HepG2 (cell line): Measurements from ENCODE around the gene FAM76A. TPM values are rescaled to one million over a fixed set of nuclear protein-coding genes. Genes with fewer than 3 reads are reported as not detected.

ENCODE experiments used
- BCL6 ChIP-seq: IDR thresholded peaks from 2 replicates; pipeline ENCODE4 v1.6.1; 2016; ENCODE audit warnings: missing genetic modification reagents, missing compliant biosample characterization
- FOXK2 ChIP-seq: fragments of 450-650 bp; IDR thresholded peaks from 2 replicates; pipeline ENCODE4 v1.6.1; 2016
- GABPA ChIP-seq, 2 experiments: IDR thresholded peaks; 2 replicates each; pipeline ENCODE4 v1.6.1; 2011 to 2016; ENCODE audit warnings: low read depth in 2 of 2, low read length in 1 of 2, missing biosample characterization in 1 of 2, missing genetic modification characterization in 1 of 2
- HNRNPUL1 ChIP-seq: fragments of 200-400 bp; formaldehyde crosslinking; IDR thresholded peaks from 2 replicates; pipeline ENCODE4 v1.6.1; 2017; ENCODE audit warnings: low read depth, mild to moderate bottlenecking, low read length, moderate library complexity
- HOXA5 ChIP-seq: sonication (generic); formaldehyde crosslinking; IDR thresholded peaks from 2 replicates; pipeline ENCODE4 v1.4.0; 2020; ENCODE audit warnings: missing genetic modification reagents
- JUND ChIP-seq: sonication (generic); formaldehyde crosslinking; IDR thresholded peaks from 2 replicates; pipeline ENCODE4 v1.8.0; 2022; ENCODE audit warnings: mild to moderate bottlenecking, missing genetic modification reagents
- KDM5A ChIP-seq: fragments of 200-600 bp; sonication (generic); IDR thresholded peaks from 2 replicates; pipeline ENCODE4 v1.7.0; 2018; ENCODE audit warnings: antibody characterized with exemption, mild to moderate bottlenecking, low read length, borderline replicate concordance
- KMT2A ChIP-seq: sonication (generic); formaldehyde crosslinking; IDR thresholded peaks from 2 replicates; pipeline ENCODE4 v1.4.0; 2020; ENCODE audit warnings: missing genetic modification reagents
- LCORL ChIP-seq, 2 experiments: fragments of 450-650 bp in 1 of 2; sonication (generic) in 1 of 2; formaldehyde crosslinking in 1 of 2; IDR thresholded peaks; 2 replicates each; pipeline versions ENCODE4 v1.5.0 to v1.6.1; 2017 to 2020; ENCODE audit warnings: antibody characterized with exemption in 1 of 2, missing genetic modification reagents in 1 of 2
- MXD1 ChIP-seq: sonication (generic); formaldehyde crosslinking; IDR thresholded peaks from 2 replicates; pipeline ENCODE4 v1.4.0; 2020; ENCODE audit warnings: mild to moderate bottlenecking, missing genetic modification reagents
- NFIB ChIP-seq: sonication (generic); formaldehyde crosslinking; IDR thresholded peaks from 2 replicates; pipeline ENCODE4 v1.9.0; 2021; ENCODE audit warnings: missing genetic modification reagents, mild to moderate bottlenecking, borderline replicate concordance
- NR2F6 ChIP-seq, 2 experiments: IDR thresholded peaks; 2 replicates each; pipeline ENCODE4 v1.6.1; 2016; ENCODE audit warnings: antibody characterized with exemption in 1 of 2, mild to moderate bottlenecking in 1 of 2
- SMAD1 ChIP-seq: sonication (generic); formaldehyde crosslinking; IDR thresholded peaks from 2 replicates; pipeline ENCODE4 v1.4.0; 2020; ENCODE audit warnings: missing genetic modification reagents, low read depth, mild to moderate bottlenecking, borderline replicate concordance
- SPEN ChIP-seq: sonication (generic); formaldehyde crosslinking; IDR thresholded peaks from 2 replicates; pipeline ENCODE4 v1.5.1; 2020; ENCODE audit warnings: low read depth, mild to moderate bottlenecking, missing genetic modification reagents
- SRSF1 ChIP-seq: fragments of 200-400 bp; formaldehyde crosslinking; optimal IDR thresholded peaks from 2 replicates; pipeline ENCODE3; 2017; ENCODE audit warnings: mild to moderate bottlenecking, low read depth, low read length, moderate library complexity
- TRIM24 ChIP-seq: sonication (generic); formaldehyde crosslinking; IDR thresholded peaks from 2 replicates; pipeline ENCODE4 v1.8.0; 2022; ENCODE audit warnings: mild to moderate bottlenecking, missing genetic modification reagents
- ZMAT3 ChIP-seq: sonication (generic); formaldehyde crosslinking; conservative IDR thresholded peaks from 2 replicates; pipeline ENCODE4 v1.7.0; 2021; ENCODE audit warnings: missing genetic modification reagents
- ZNF101 ChIP-seq: sonication (generic); formaldehyde crosslinking; IDR thresholded peaks from 2 replicates; pipeline ENCODE4 v1.4.0; 2020; ENCODE audit warnings: mild to moderate bottlenecking, low read depth, missing genetic modification reagents, borderline replicate concordance
- ZNF329 ChIP-seq: sonication (generic); formaldehyde crosslinking; IDR thresholded peaks from 2 replicates; pipeline ENCODE4 v1.9.0; 2021; ENCODE audit warnings: low read depth, mild to moderate bottlenecking, missing genetic modification reagents
- ZNF468 ChIP-seq: sonication (generic); formaldehyde crosslinking; IDR thresholded peaks from 2 replicates; pipeline ENCODE4 v1.8.0; 2022; ENCODE audit warnings: mild to moderate bottlenecking, moderate library complexity, missing genetic modification reagents
- ZNF552 ChIP-seq: sonication (generic); formaldehyde crosslinking; IDR thresholded peaks from 2 replicates; pipeline ENCODE4 v1.9.0; 2022; ENCODE audit warnings: missing genetic modification reagents, mild to moderate bottlenecking, borderline replicate concordance
- ZSCAN20 ChIP-seq: sonication (generic); formaldehyde crosslinking; IDR thresholded peaks from 2 replicates; pipeline ENCODE4 v1.4.0; 2020; ENCODE audit warnings: missing genetic modification reagents, mild to moderate bottlenecking, borderline replicate concordance
- ZSCAN9 ChIP-seq: IDR thresholded peaks from 2 replicates; pipeline ENCODE4 v1.6.1; 2016; ENCODE audit warnings: borderline replicate concordance
- polyA plus RNA-seq, 8 experiments: library from polyadenylated mRNA; depleted of rRNA in 3 of 8; stranded (reverse) in 7 of 8; unstranded in 1 of 8; fragments of >200 nt; fragmentation: Illumina TruSeq in 4 of 8; extraction: Trizol in 4 of 8; gene quantifications; 2 replicates each; pipeline versions ENCODE4 v1.2.1 to v1.2.3, GENCODE V29; 2011 to 2016; ENCODE audit warnings: low read depth in 4 of 8, missing spikeins in 1 of 8, mixed read lengths in 1 of 8; ENCODE audit not compliant: insufficient read depth in 1 of 8
- total RNA-seq, 5 experiments: library from RNA; depleted of rRNA; stranded (reverse); fragments of >200 nt; fragmentation: Illumina TruSeq; extraction: Trizol; gene quantifications; 2 replicates each; pipeline ENCODE4 v1.2.3, GENCODE V29; 2016; ENCODE audit warnings: low read depth in 1 of 5
- TF ChIP-seq, protein P1 (sequence below): sonication (generic); formaldehyde crosslinking; IDR thresholded peaks from 2 replicates; pipeline ENCODE4 v1.8.0; 2022; ENCODE audit warnings: missing genetic modification reagents, low read depth, mild to moderate bottlenecking, borderline replicate concordance
- TF ChIP-seq, protein P2 (sequence below): sonication (generic); formaldehyde crosslinking; IDR thresholded peaks from 2 replicates; pipeline ENCODE4 v1.4.0; 2020; ENCODE audit warnings: missing genetic modification reagents
- TF ChIP-seq, protein P3 (sequence below): sonication (generic); formaldehyde crosslinking; IDR thresholded peaks from 2 replicates; pipeline ENCODE4 v1.4.0; 2020; ENCODE audit warnings: mild to moderate bottlenecking, missing genetic modification reagents

Gene FAM76A
- total and polyA plus RNA-seq, 2 of the 13 experiments (the other 11 are each of a cell fraction or from before 2014, with no cell fraction given) = 4.2 to 15.7 TPM

DNA sequence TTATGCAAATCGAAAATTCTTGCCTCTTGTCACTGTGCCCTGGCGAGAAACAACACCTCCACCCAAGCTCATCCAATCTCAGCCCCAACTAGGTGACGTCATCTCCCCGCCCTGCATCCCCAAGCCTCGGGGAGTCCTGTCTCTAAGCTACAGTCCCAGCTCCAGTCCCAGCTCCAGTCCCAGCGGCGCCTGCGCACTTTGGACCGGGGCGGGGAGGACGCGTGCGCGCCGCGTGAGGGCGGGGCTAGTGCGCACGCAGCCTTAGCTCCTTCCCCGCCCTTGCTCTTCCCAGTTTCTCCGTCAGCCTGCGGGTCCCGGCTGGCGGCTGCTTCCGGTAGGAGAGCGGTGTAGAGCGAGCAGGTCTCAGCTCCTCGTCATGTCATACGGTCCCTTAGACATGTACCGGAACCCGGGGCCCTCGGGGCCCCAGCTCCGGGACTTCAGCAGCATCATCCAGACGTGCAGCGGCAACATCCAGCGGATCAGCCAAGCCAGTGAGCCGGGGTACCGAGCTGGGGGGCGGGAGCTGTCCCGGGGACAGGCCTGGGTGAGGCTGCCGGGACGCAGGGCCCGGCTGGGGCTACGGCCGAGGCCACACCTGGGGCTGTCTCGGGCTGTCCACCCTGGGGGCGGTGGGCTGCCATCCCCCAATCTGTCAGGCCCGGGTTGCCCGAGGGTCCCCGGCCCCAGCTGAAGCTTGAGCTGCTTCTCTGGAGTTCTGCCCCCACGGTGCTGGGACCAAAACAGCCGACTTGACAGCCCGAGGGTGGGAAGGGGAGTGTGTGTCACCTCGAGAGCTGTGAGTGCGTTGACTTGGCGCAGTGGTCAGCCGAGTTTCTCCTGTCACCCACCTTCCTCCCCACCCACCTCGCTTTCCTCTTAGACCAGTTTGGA, 47.4 kb downstream of the FAM76A start, which contains the start of gene STX12 (continued):
- TF ChIP-seq, protein P1, sequence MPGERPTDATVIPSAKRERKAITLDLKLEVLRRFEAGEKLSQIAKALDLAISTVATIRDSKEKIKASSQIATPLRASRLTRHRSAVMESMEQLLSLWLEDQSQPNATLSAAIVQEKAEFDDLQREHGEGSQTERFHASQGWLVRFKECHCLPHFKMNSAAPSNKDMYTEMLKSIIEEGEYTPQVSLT (CRISPR knock-in tag) = no peak
- TF ChIP-seq TRIM24 (CRISPR knock-in tag) = no peak
- no peak for TF ChIP-seq KDM5A
- TF ChIP-seq ZNF552 = no peak
- no peak for TF ChIP-seq ZSCAN20 (CRISPR knock-in tag)
- no peak for TF ChIP-seq NFIB (CRISPR knock-in tag)
- peak; percentile 68; the same call in 1 of the 2 replicates for TF ChIP-seq ZMAT3
- TF ChIP-seq, protein P2, sequence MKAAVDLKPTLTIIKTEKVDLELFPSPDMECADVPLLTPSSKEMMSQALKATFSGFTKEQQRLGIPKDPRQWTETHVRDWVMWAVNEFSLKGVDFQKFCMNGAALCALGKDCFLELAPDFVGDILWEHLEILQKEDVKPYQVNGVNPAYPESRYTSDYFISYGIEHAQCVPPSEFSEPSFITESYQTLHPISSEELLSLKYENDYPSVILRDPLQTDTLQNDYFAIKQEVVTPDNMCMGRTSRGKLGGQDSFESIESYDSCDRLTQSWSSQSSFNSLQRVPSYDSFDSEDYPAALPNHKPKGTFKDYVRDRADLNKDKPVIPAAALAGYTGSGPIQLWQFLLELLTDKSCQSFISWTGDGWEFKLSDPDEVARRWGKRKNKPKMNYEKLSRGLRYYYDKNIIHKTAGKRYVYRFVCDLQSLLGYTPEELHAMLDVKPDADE (CRISPR knock-in tag) = no peak
- TF ChIP-seq MXD1 (CRISPR knock-in tag) = peak; percentile 37
- no peak for TF ChIP-seq ZNF329
- TF ChIP-seq HOXA5 (CRISPR knock-in tag) = no peak
- TF ChIP-seq GABPA (IDR thresholded peaks at IDR 0.05; ENCODE audit: low read depth, low read length) = peak; percentile 61
- TF ChIP-seq GABPA (CRISPR knock-in tag; IDR thresholded peaks at IDR 0.05; ENCODE audit: low read depth) = peak; percentile 85
- peak; percentile 85 for TF ChIP-seq KMT2A (CRISPR knock-in tag)
- TF ChIP-seq, protein P3, sequence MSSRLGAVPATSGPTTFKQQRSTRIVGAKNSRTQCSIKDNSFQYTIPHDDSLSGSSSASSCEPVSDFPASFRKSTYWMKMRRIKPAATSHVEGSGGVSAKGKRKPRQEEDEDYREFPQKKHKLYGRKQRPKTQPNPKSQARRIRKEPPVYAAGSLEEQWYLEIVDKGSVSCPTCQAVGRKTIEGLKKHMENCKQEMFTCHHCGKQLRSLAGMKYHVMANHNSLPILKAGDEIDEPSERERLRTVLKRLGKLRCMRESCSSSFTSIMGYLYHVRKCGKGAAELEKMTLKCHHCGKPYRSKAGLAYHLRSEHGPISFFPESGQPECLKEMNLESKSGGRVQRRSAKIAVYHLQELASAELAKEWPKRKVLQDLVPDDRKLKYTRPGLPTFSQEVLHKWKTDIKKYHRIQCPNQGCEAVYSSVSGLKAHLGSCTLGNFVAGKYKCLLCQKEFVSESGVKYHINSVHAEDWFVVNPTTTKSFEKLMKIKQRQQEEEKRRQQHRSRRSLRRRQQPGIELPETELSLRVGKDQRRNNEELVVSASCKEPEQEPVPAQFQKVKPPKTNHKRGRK (CRISPR knock-in tag) = no peak
- TF ChIP-seq ZSCAN9 = peak; percentile 74; the same call in 1 of the 2 replicates
- TF ChIP-seq LCORL (IDR thresholded peaks at IDR 0.05) = no peak
- no peak for TF ChIP-seq LCORL (CRISPR knock-in tag; IDR thresholded peaks at IDR 0.05)
- TF ChIP-seq ZNF468 (CRISPR knock-in tag) = no peak
- peak; percentile 86 for TF ChIP-seq JUND (CRISPR knock-in tag)
- TF ChIP-seq NR2F6 (IDR thresholded peaks at IDR 0.05) = no peak
- no peak for TF ChIP-seq NR2F6 (CRISPR knock-in tag; IDR thresholded peaks at IDR 0.05)
- no peak for TF ChIP-seq ZNF101 (CRISPR knock-in tag)
- TF ChIP-seq SMAD1 (CRISPR knock-in tag) = peak; percentile 76; the same call in 1 of the 2 replicates
- TF ChIP-seq SPEN (CRISPR knock-in tag) = no peak
- TF ChIP-seq SRSF1 = peak; percentile 41
- peak; percentile 34; the same call in 1 of the 2 replicates for TF ChIP-seq FOXK2
- TF ChIP-seq BCL6 (CRISPR knock-in tag) = no peak
- TF ChIP-seq HNRNPUL1 = no peak
